ENCODE data around the gene REPS1. TPM values are rescaled to one million over a fixed set of nuclear protein-coding genes. Genes with fewer than 3 reads are reported as not detected.

The REPS1 gene
- total RNA-seq, 2 donors from 2014 or later: 33.0 to 34.1 TPM

DNA sequence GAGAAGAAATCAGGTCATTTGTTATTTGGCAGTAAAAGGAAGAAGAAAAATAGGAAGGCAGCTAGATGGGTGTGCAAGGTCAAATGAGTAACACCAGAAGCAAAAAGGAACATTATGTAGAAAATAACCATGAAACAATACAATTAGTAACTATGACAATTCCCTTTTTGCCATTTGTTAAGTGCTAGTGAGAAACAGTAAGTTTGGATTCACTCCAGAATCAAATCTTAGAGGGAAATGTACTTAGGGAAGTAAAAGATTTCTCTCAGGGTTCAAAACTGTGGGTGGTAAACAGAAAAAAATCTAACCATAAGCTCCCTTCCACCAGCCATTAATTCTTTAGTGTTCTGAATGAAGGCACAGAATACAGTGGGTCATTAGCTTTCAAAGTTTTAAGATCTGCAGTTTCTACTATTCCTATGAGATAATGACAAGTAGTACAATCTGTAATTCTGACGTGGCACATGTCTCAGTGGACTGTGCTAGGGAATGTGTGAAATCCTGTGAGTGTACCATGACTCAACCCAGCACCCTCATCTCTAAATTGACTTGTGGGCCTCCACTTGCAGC, 17.1 kb downstream of the REPS1 start:
- Histone ChIP-seq H3K27me3 (ENCODE audit: control insufficient read depth, insufficient read depth, low read length, poor library complexity, severe bottlenecking) (no peaks in the 10 kb centered on the region), H3K9me3 (ENCODE audit: control insufficient read depth, low read length) (no peaks in the 10 kb centered on the region), H3K36me3 (ENCODE audit: control insufficient read depth, insufficient read depth, low read length) (no peaks in the 10 kb centered on the region), H3K27ac (ENCODE audit: low read depth, low read length) (peak overlapping the region; percentile 82), H3K9ac (ENCODE audit: extremely low read depth, low read length, poor library complexity, severe bottlenecking) (no peak overlapping the region), H3K4me1 (ENCODE audit: control insufficient read depth, insufficient read depth, low read length) (peaks cover 2% of the 10 kb centered on the region), H3K4me3 (ENCODE audit: low read length) (no peak overlapping the region)
- Mint-ChIP-seq H3K27me3 (ENCODE audit: insufficient read depth) (no peaks in the 10 kb centered on the region), H3K9me3 (no peaks in the 10 kb centered on the region), H3K4me3 (no peak overlapping the region), H3K36me3 (ENCODE audit: low read depth) (no peaks in the 10 kb centered on the region), H3K4me1 (peaks cover 27% of the 10 kb centered on the region), H3K27ac (no peak overlapping the region)
- DNase-seq: no peak
- WGBS, 2 experiments (ENCODE audit: insufficient coverage in 1 of 2, insufficient read length in 1 of 2): 74 to 100% methylated on average over 1 of the region's 1 CpG
- TF ChIP-seq CTCF (conservative IDR thresholded peaks at IDR 0.05): no peak

DNA sequence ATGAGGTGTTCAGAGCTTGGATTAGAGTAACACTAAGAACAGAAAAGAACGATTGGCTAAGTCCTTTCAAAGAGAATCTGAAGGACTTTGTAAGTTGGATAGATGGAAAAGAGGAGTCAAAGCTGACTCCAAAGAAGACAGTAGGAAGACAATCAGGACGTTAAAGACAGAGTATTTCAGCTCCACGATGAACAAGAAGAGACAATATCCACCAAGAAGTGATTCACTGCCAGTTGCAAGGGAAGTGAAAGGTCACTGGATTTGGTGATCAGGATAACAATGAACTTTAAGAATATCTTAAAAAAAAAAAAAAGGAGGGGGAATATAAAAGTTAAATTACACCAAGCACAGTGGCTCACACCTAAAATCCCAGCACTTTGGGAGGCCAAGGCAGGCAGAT, 17.9 kb downstream of the REPS1 start:
- no peaks in the 10 kb centered on the region for H3K36me3 Mint-ChIP-seq (ENCODE audit: low read depth)
- 91 to 93% methylated on average over 3 of the region's 3 CpGs for WGBS, 2 experiments (ENCODE audit: insufficient coverage in 1 of 2, insufficient read length in 1 of 2)

DNA sequence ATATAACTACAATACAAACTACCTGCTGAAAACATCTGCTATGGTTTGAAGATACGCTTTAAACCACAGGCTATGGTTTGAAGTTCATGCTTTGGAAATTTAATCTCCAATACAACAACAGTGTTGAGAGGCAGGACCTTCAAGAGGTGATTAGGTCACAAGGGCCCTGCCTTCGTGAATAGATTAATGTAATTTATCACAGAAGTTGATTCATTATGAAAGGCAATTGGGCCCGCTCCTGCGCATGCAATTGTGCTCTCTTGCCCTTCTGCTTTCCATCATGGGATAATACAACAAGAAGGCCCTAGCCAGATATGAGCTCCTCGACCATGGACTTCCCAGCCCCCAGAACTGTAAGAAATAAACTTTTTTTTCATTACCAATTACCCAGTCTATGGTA, 21.2 kb downstream of the REPS1 start:
- no peaks in the 10 kb centered on the region for H3K36me3 Mint-ChIP-seq (ENCODE audit: low read depth)
- H3K4me1 Mint-ChIP-seq: peaks cover 13% of the 10 kb centered on the region
- H3K9me3 Mint-ChIP-seq: no peaks in the 10 kb centered on the region
- Histone ChIP-seq H3K4me3 (ENCODE audit: low read length) (no peak overlapping the region), H3K9ac (ENCODE audit: extremely low read depth, low read length, poor library complexity, severe bottlenecking) (no peak overlapping the region), H3K27me3 (ENCODE audit: control insufficient read depth, insufficient read depth, low read length, poor library complexity, severe bottlenecking) (no peaks in the 10 kb centered on the region), H3K36me3 (ENCODE audit: control insufficient read depth, insufficient read depth, low read length) (no peaks in the 10 kb centered on the region), H3K4me1 (ENCODE audit: control insufficient read depth, insufficient read depth, low read length) (peaks cover 2% of the 10 kb centered on the region), H3K9me3 (ENCODE audit: control insufficient read depth, low read length) (no peaks in the 10 kb centered on the region), H3K27ac (ENCODE audit: low read depth, low read length) (no peak overlapping the region)
- H3K27me3 Mint-ChIP-seq (ENCODE audit: insufficient read depth): no peaks in the 10 kb centered on the region
- H3K4me3 Mint-ChIP-seq: no peak overlapping the region
- DNase-seq: no peak
- no peak overlapping the region for H3K27ac Mint-ChIP-seq
- WGBS, 2 experiments (ENCODE audit: insufficient coverage in 1 of 2, insufficient read length in 1 of 2): 95% methylated on average over 3 to 5 of the region's 5 CpGs
- no peak for TF ChIP-seq CTCF (conservative IDR thresholded peaks at IDR 0.05)

More for the DNA sequence above, 17.9 kb downstream of the REPS1 start:
- Mint-ChIP-seq H3K4me1 (peaks cover 25% of the 10 kb centered on the region), H3K4me3 (no peak overlapping the region), H3K27me3 (ENCODE audit: insufficient read depth) (no peaks in the 10 kb centered on the region), H3K9me3 (no peaks in the 10 kb centered on the region), H3K27ac (no peak overlapping the region)
- no peak overlapping the region for H3K4me3 ChIP-seq (ENCODE audit: low read length)
- no peak for DNase-seq
- no peaks in the 10 kb centered on the region for H3K9me3 ChIP-seq (ENCODE audit: control insufficient read depth, low read length)
- no peaks in the 10 kb centered on the region for H3K36me3 ChIP-seq (ENCODE audit: control insufficient read depth, insufficient read depth, low read length)
- no peak overlapping the region for H3K27ac ChIP-seq (ENCODE audit: low read depth, low read length)
- no peak overlapping the region for H3K9ac ChIP-seq (ENCODE audit: extremely low read depth, low read length, poor library complexity, severe bottlenecking)
- H3K4me1 ChIP-seq (ENCODE audit: control insufficient read depth, insufficient read depth, low read length): peaks cover 2% of the 10 kb centered on the region
- no peaks in the 10 kb centered on the region for H3K27me3 ChIP-seq (ENCODE audit: control insufficient read depth, insufficient read depth, low read length, poor library complexity, severe bottlenecking)
- TF ChIP-seq CTCF (conservative IDR thresholded peaks at IDR 0.05): no peak
